BE2C (cell line): ENCODE measurements around the gene EPB41L3.

Experiments
- DNase-seq: peaks from one replicate; pipeline ENCODE4 v3.0.0-alpha.2; 2020
- H3K27me3 ChIP-seq: fragments of 250-450 bp; sonication (Bioruptor Pico); 2 replicates; pipeline ENCODE4 v1.5.1; 2020; ENCODE audit warnings: mild to moderate bottlenecking
- H3K36me3 ChIP-seq: fragments of 250-450 bp; sonication (Bioruptor Pico); 2 replicates; pipeline ENCODE4 v1.5.1; 2020; ENCODE audit warnings: mild to moderate bottlenecking
- H3K4me1 ChIP-seq: fragments of 250-450 bp; sonication (Bioruptor Pico); 2 replicates; pipeline ENCODE4 v1.5.1; 2020
- H3K4me3 ChIP-seq: 2 replicates; pipeline ENCODE4 v1.5.1; 2011; ENCODE audit warnings: low read depth, low read length
- H3K9me3 ChIP-seq: fragments of 250-450 bp; sonication (Bioruptor Pico); 2 replicates; pipeline ENCODE4 v1.5.1; 2020
- TF ChIP-seq, protein P1 (sequence below): IDR thresholded peaks from 2 replicates; pipeline ENCODE4 v1.5.1; 2012; ENCODE audit warnings: mild to moderate bottlenecking, low read depth, low read length

Gene EPB41L3

DNA sequence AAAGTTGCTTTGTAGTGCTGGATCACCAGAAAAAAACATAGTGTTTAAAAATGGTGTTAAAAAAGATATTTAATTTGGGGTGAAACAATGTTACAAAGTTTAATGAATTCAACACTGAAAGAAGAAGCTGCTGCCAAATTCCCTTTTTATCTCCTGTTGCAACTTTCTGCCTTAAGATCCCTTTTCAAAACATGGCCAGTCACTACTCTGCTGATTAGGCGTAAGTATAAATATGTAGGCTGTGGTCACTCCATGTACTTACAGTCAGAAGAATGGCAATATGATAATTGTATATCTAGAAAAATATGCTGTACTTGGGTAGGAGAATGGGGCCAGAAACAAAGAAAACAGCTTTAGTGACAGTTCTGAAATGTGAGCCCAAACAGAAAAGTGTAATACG lies 124.8 kb downstream of the EPB41L3 start:
- DNase-seq, result no peak
- H3K4me3 ChIP-seq, result no peak overlapping the region
- no peaks in the 10 kb centered on the region for H3K9me3 ChIP-seq
- TF ChIP-seq, protein P1, sequence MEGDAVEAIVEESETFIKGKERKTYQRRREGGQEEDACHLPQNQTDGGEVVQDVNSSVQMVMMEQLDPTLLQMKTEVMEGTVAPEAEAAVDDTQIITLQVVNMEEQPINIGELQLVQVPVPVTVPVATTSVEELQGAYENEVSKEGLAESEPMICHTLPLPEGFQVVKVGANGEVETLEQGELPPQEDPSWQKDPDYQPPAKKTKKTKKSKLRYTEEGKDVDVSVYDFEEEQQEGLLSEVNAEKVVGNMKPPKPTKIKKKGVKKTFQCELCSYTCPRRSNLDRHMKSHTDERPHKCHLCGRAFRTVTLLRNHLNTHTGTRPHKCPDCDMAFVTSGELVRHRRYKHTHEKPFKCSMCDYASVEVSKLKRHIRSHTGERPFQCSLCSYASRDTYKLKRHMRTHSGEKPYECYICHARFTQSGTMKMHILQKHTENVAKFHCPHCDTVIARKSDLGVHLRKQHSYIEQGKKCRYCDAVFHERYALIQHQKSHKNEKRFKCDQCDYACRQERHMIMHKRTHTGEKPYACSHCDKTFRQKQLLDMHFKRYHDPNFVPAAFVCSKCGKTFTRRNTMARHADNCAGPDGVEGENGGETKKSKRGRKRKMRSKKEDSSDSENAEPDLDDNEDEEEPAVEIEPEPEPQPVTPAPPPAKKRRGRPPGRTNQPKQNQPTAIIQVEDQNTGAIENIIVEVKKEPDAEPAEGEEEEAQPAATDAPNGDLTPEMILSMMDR, result no peak
- H3K27me3 ChIP-seq, result no peaks in the 10 kb centered on the region
- no peaks in the 10 kb centered on the region for H3K4me1 ChIP-seq
- no peaks in the 10 kb centered on the region for H3K36me3 ChIP-seq

DNA sequence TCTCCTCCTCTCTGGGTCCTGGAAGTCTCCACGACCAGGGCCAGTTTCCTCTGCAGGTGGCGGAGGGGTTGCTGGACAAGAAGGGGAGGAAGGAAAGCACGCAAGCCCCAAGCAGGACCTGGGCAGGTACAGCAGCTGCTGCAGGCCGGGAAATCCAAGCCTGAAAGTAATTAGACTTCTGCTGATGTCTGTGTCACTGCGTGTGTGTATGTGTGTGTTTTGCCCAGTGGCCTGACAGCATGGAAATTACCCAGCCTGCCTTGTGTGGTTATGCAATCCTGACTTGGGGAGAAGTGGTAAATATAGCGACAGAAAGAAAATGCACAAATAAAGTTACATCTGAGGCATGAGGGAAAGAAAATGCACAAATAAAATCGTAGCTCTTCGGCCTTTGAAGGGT lies 126.5 kb downstream of the EPB41L3 start:
- DNase-seq, result no peak
- Histone ChIP-seq H3K4me3 (no peak overlapping the region), H3K36me3 (no peaks in the 10 kb centered on the region), H3K9me3 (no peaks in the 10 kb centered on the region), H3K4me1 (no peaks in the 10 kb centered on the region), H3K27me3 (no peaks in the 10 kb centered on the region)
- TF ChIP-seq, protein P1, result no peak

DNA sequence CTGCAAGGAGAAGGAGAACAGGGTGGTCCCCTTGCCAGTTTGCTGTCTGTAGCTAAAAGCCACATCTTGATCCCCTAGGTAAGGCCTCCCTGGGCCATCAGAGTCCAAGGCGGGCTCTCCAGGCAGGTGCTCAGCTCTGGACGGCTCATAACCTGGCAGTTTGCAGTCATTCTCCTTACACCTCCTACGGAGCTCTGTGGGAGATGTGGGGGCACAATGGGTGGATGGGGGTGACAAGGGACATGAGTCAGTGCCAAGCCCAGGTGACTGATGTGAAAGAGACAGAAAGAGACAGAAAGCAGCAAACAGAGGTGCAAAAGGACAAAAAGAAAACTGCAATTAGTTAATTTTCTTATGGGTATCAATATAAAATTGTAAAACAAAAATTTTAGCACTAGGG lies 127.7 kb downstream of the EPB41L3 start:
- no peaks in the 10 kb centered on the region for H3K27me3 ChIP-seq
- no peaks in the 10 kb centered on the region for H3K9me3 ChIP-seq
- no peaks in the 10 kb centered on the region for H3K4me1 ChIP-seq
- no peaks in the 10 kb centered on the region for H3K36me3 ChIP-seq
- no peak overlapping the region for H3K4me3 ChIP-seq
- DNase-seq, result no peak
- TF ChIP-seq, protein P1, result no peak

DNA sequence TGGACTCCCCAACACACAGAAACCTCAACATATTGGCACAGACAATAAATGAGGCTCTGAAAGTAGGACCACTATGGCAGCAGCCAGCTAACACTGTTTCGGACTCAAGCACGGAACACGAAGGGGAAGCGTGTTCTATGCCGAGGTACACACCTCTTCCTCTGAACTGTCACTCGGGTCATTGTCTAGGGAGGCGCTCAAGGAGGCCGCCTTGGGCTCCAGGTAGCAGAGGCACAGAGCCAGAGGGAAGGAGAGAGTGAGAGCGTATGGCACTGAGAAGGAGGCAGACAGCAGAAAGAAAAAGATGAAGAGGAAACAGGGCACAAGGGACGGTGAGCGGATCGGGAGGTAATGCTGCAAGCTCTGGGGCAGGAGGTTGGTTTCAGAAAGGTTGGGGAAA lies 128.1 kb downstream of the EPB41L3 start:
- TF ChIP-seq, protein P1, result no peak
- no peak for DNase-seq

DNA sequence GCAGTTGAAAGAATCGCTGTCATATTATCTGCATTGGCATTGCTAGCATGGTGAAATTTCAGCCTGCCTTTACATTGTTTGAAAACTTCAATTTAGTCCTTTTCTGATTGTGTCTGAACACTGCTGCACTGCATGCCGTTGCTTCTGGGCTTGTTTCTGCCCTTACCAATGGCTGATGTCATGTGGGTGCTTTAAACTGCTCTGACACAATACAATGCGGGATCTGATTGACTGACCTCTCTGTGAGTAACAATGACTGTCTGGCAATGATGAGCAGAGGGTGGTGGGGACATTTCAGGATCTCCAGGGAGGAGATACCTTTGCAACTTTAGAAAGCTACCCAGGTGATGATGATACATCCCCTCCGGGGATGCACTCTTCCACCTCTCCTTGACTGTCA lies 128.8 kb downstream of the EPB41L3 start:
- TF ChIP-seq, protein P1, result no peak
- Histone ChIP-seq H3K4me3 (no peak overlapping the region), H3K36me3 (no peaks in the 10 kb centered on the region), H3K4me1 (no peaks in the 10 kb centered on the region), H3K27me3 (no peaks in the 10 kb centered on the region), H3K9me3 (no peaks in the 10 kb centered on the region)
- DNase-seq, result no peak

More for the DNA sequence above, 128.1 kb downstream of the EPB41L3 start:
- H3K9me3 ChIP-seq, result no peaks in the 10 kb centered on the region
- no peaks in the 10 kb centered on the region for H3K27me3 ChIP-seq
- H3K4me3 ChIP-seq, result no peak overlapping the region
- H3K4me1 ChIP-seq, result no peaks in the 10 kb centered on the region
- H3K36me3 ChIP-seq, result no peaks in the 10 kb centered on the region

DNA sequence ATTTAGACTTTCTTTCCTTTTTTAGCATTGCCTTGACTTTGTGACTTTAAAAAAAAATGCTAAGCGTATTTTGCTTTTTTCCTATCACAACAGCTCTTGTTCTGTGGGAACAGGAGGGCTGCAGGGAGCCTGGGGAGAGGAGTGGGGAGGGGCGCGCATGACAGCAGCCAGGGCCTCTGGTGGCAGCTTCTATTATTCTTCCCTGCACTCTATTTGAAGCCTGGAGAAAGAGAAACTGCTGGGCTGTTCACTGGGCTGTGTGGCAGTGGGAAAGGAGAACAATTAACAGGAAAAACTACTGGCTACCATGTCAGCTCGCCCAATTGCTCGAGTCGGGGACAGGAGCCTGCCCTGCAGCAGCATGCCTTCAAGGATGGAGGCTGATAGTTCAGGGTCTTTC lies 129.3 kb downstream of the EPB41L3 start:
- TF ChIP-seq, protein P1, result no peak
- no peak overlapping the region for H3K4me3 ChIP-seq
- no peaks in the 10 kb centered on the region for H3K4me1 ChIP-seq
- DNase-seq, result no peak
- no peaks in the 10 kb centered on the region for H3K27me3 ChIP-seq
- no peaks in the 10 kb centered on the region for H3K36me3 ChIP-seq
- H3K9me3 ChIP-seq, result no peaks in the 10 kb centered on the region
